ENCODE results near the gene BTBD1.

BTBD1 gene

GRCh38 chr15:82993144-82993543 is 73.9 kb downstream of the BTBD1 start:
- DNase-seq (ENCODE audit: low read depth in 2 of 2), result no peak

GRCh38 chr15:82992436-82992998 is 74.5 kb downstream of the BTBD1 start:
- no peak for DNase-seq (ENCODE audit: low read depth in 2 of 2)

GRCh38 chr15:82986442-82986780 is 80.6 kb downstream of the BTBD1 start:
- DNase-seq (ENCODE audit: low read depth in 2 of 2), result no peak

- peak; percentile 69 to 85 for DNase-seq (ENCODE audit: low read depth in 2 of 2)
Measured at GRCh38 chr15:82985688-82986441, 81.2 kb downstream of the BTBD1 start, which contains the start of gene RAMAC. RAMAC (plus strand) TSS chr15:82986210; CDS start chr15:82989019, 2,809 bp downstream.

GRCh38 chr15:82980981-82981380 is 86.1 kb downstream of the BTBD1 start:
- no peak for DNase-seq (ENCODE audit: low read depth in 2 of 2)

GRCh38 chr15:82979726-82980125 is 87.3 kb downstream of the BTBD1 start:
- no peak for DNase-seq (ENCODE audit: low read depth in 2 of 2)

- no peak for DNase-seq (ENCODE audit: low read depth in 2 of 2)
Measured at GRCh38 chr15:82978438-82978837, 88.6 kb downstream of the BTBD1 start.

- DNase-seq (ENCODE audit: low read depth in 2 of 2), result no peak
Measured at GRCh38 chr15:82977076-82977475, 90.0 kb downstream of the BTBD1 start.

GRCh38 chr15:82972990-82973389 is 94.1 kb downstream of the BTBD1 start:
- DNase-seq (ENCODE audit: low read depth in 2 of 2), result no peak

GRCh38 chr15:82971218-82971984 is 95.7 kb downstream of the BTBD1 start:
- DNase-seq (ENCODE audit: low read depth in 2 of 2), result no peak

GRCh38 chr15:82970696-82971095 is 96.4 kb downstream of the BTBD1 start:
- no peak for DNase-seq (ENCODE audit: low read depth in 2 of 2)

- DNase-seq (ENCODE audit: low read depth in 2 of 2), result no peak
Measured at GRCh38 chr15:82970078-82970686, 96.9 kb downstream of the BTBD1 start.

- no peak for DNase-seq (ENCODE audit: low read depth in 2 of 2)
Measured at GRCh38 chr15:82969353-82969752, 97.7 kb downstream of the BTBD1 start.

- DNase-seq (ENCODE audit: low read depth in 2 of 2), result no peak
Measured at GRCh38 chr15:82968066-82968465, 99.0 kb downstream of the BTBD1 start.

- no peak for DNase-seq (ENCODE audit: low read depth in 2 of 2)
Measured at GRCh38 chr15:82966671-82967071, 100.4 kb downstream of the BTBD1 start.

Measured in stimulated activated CD4-positive, alpha-beta T cell treated with anti-CD3 and anti-CD28 coated beads, Interleukin-1b, Interleukin-23, amount 100 ng/mL, for 1 hour (primary cell).